Skeletal muscle tissue (tissue), 4 donors: ENCODE measurements around the gene PLAAT1. TPM values are rescaled to one million over a fixed set of nuclear protein-coding genes. Genes with fewer than 3 reads are reported as not detected.

Experiments
- H3K27ac ChIP-seq: one replicate; pipeline ENCODE4 v1.7.0; 2013; ENCODE audit warnings: mild to moderate bottlenecking, low read depth, low read length, inconsistent platforms
- H3K27me3 ChIP-seq, 3 donors: one replicate each; pipeline ENCODE4 v1.7.0; 2013; ENCODE audit warnings: low read length in 3 of 3; ENCODE audit not compliant: control insufficient read depth in 3 of 3, insufficient read depth in 3 of 3
- H3K36me3 ChIP-seq, 3 donors: one replicate each; pipeline ENCODE4 v1.7.0; 2013; ENCODE audit warnings: low read length in 3 of 3; ENCODE audit not compliant: control insufficient read depth in 3 of 3, insufficient read depth in 3 of 3
- H3K4me1 ChIP-seq, 3 donors: one replicate each; pipeline ENCODE4 v1.7.0; 2013; ENCODE audit warnings: low read length in 3 of 3, mild to moderate bottlenecking in 3 of 3; ENCODE audit not compliant: control insufficient read depth in 3 of 3, insufficient read depth in 3 of 3
- H3K4me3 ChIP-seq, 3 donors: one replicate each; pipeline ENCODE4 v1.7.0; 2013; ENCODE audit warnings: low read length in 3 of 3
- H3K9ac ChIP-seq, 3 donors: one replicate each; pipeline ENCODE4 v1.7.0; 2013; ENCODE audit warnings: low read length in 3 of 3, mild to moderate bottlenecking in 3 of 3, moderate library complexity in 2 of 3, low read depth in 1 of 3
- H3K9me3 ChIP-seq, 3 donors: one replicate each; pipeline ENCODE4 v1.7.0; 2013; ENCODE audit warnings: low read length in 3 of 3; ENCODE audit not compliant: control insufficient read depth in 3 of 3
- total RNA-seq: library from RNA; depleted of rRNA; stranded (reverse); fragments of >200 nt; gene quantifications from one replicate; pipeline ENCODE4 v1.2.3, GENCODE V29; 2014
- donor health status: Osteomylitis.

Gene PLAAT1
- total RNA-seq, 1 donor from 2014 or later = 14.6 TPM

DNA sequence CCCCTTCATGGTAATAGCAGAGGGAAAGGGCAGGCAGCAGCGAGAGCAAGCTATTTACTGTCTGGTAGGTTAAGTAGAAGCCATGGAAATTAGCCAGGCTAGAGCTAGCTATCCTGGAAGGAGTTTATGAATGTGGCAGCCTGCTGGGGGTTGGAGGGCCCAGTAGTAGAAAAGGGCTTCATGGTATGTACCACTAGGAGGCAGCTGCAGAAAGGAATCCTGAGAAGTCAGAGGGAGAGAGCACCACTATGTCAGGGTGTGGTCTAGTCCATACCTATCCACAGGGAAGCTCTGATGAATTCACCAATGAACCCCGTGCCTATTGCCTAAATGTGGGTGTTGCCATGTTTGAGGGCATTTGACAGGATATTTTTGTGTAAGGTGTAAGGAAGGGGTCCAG is 55.0 kb downstream of the PLAAT1 start:
- no peaks in the 10 kb centered on the region for H3K36me3 ChIP-seq
- H3K27ac ChIP-seq = no peak overlapping the region
- H3K4me1 ChIP-seq = no peaks in the 10 kb centered on the region
- H3K9me3 ChIP-seq = no peaks in the 10 kb centered on the region
- no peak overlapping the region for H3K9ac ChIP-seq
- H3K27me3 ChIP-seq = no peaks in the 10 kb centered on the region
- H3K4me3 ChIP-seq = no peak overlapping the region

DNA sequence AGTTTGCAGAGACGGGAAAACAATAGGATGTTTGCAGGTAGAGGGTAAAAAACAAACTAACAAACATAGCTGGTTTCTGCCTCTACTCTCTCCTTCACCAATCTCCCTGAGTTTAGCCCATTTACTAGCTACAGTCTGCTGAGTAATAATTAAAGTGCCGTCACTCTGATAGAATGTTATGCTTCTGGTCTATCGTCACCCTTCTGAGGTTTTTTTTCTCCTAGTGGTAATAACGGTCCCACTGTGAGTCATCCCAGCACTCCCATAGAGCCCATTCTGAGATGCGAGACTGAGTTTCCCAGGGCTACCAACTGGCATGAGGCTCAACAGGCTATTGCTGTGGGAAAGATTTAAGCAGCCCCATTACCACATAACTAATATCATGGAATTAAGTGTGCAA is 56.4 kb downstream of the PLAAT1 start:
- Histone ChIP-seq H3K9me3 (no peaks in the 10 kb centered on the region), H3K9ac (no peak overlapping the region), H3K27me3 (no peaks in the 10 kb centered on the region), H3K4me3 (no peak overlapping the region), H3K36me3 (no peaks in the 10 kb centered on the region), H3K27ac (no peak overlapping the region), H3K4me1 (no peaks in the 10 kb centered on the region)

DNA sequence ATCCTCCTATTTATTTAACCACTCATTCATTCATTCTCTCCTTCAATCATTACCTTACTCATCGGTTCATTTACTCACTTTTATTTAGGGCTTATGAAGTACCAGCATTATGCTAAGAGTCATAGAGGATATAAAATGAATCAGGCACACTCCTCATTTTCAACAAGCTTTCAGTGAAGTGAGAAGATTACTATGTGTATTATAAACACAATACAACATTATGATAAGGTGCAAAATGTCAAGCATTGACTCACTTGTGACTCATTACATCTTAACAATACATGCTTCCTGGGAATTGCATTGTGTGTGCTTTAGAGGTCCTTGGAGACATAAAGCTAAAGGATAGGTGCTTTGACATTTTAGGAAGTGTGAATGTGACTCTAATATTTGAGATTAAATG is 60.4 kb downstream of the PLAAT1 start:
- Histone ChIP-seq H3K36me3 (no peaks in the 10 kb centered on the region), H3K9me3 (no peaks in the 10 kb centered on the region), H3K27me3 (no peaks in the 10 kb centered on the region), H3K4me1 (no peaks in the 10 kb centered on the region), H3K4me3 (no peak overlapping the region), H3K9ac (no peak overlapping the region), H3K27ac (no peak overlapping the region)

DNA sequence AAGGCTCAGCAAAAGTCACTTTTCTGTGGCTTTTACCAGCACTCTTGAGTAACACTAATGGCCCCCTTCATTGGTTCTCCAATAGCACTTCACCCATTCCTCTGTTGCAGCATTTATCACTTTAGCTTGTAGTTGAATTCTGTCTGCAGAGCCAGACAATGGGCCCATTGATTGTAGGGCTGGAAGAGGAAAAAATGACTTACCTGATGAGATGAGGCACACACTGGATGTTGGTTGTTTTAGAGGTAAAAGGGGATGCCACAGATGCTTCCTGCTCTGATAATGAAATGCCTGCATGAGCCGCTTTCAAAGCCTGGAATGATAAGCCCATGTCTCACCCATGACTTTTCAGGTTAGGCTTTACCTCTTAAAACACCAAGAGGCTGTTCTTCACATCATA is 64.3 kb downstream of the PLAAT1 start:
- no peaks in the 10 kb centered on the region for H3K27me3 ChIP-seq
- H3K4me3 ChIP-seq = no peak overlapping the region
- H3K9me3 ChIP-seq = no peaks in the 10 kb centered on the region
- no peak overlapping the region for H3K9ac ChIP-seq
- H3K36me3 ChIP-seq = no peaks in the 10 kb centered on the region
- no peaks in the 10 kb centered on the region for H3K4me1 ChIP-seq
- H3K27ac ChIP-seq = no peak overlapping the region

- Histone ChIP-seq H3K27ac (peak overlapping the region; percentile 11), H3K36me3 (peaks cover 0 to 3% (median 0%) of the 10 kb centered on the region in 3 donors), H3K9ac (peak overlapping the region in 2 of 3 donors; percentile 10 to 34), H3K9me3 (no peaks in the 10 kb centered on the region), H3K4me3 (peak overlapping the region in 1 of 3 donors; percentile 10), H3K4me1 (peaks cover 0 to 12% (median 9%) of the 10 kb centered on the region in 3 donors), H3K27me3 (no peaks in the 10 kb centered on the region)
Observed at GRCh38 chr3:193310914-193311723, 70.1 kb downstream of the PLAAT1 start.

- no peak overlapping the region for H3K4me3 ChIP-seq
- H3K9me3 ChIP-seq = no peaks in the 10 kb centered on the region
- H3K9ac ChIP-seq = no peak overlapping the region
- H3K27me3 ChIP-seq = no peaks in the 10 kb centered on the region
- peaks cover 0 to 12% (median 9%) of the 10 kb centered on the region in 3 donors for H3K4me1 ChIP-seq
- H3K27ac ChIP-seq = no peak overlapping the region
- peaks cover 0 to 3% (median 0%) of the 10 kb centered on the region in 3 donors for H3K36me3 ChIP-seq
Observed at GRCh38 chr3:193313061-193313958, 72.3 kb downstream of the PLAAT1 start.

- Histone ChIP-seq H3K4me1 (peaks cover 0 to 12% (median 9%) of the 10 kb centered on the region in 3 donors), H3K4me3 (no peak overlapping the region), H3K27ac (no peak overlapping the region), H3K9ac (no peak overlapping the region), H3K36me3 (peaks cover 0 to 3% (median 0%) of the 10 kb centered on the region in 3 donors), H3K9me3 (no peaks in the 10 kb centered on the region), H3K27me3 (no peaks in the 10 kb centered on the region)
Observed at GRCh38 chr3:193314161-193314560, 73.1 kb downstream of the PLAAT1 start.

- H3K27ac ChIP-seq = no peak overlapping the region
- no peak overlapping the region for H3K9ac ChIP-seq
- no peak overlapping the region for H3K4me3 ChIP-seq
- no peaks in the 10 kb centered on the region for H3K9me3 ChIP-seq
- no peaks in the 10 kb centered on the region for H3K4me1 ChIP-seq
- no peaks in the 10 kb centered on the region for H3K27me3 ChIP-seq
- peaks cover 0 to 3% (median 0%) of the 10 kb centered on the region in 3 donors for H3K36me3 ChIP-seq
Observed at GRCh38 chr3:193317682-193318300, 76.8 kb downstream of the PLAAT1 start.
